COLO829 (cell line): ENCODE data around the gene ABCC12.

Experiments used
- DNase-seq: peaks from one replicate; pipeline ENCODE4 v3.0.0; 2012; ENCODE audit warnings: low spot score

The ABCC12 gene

DNA sequence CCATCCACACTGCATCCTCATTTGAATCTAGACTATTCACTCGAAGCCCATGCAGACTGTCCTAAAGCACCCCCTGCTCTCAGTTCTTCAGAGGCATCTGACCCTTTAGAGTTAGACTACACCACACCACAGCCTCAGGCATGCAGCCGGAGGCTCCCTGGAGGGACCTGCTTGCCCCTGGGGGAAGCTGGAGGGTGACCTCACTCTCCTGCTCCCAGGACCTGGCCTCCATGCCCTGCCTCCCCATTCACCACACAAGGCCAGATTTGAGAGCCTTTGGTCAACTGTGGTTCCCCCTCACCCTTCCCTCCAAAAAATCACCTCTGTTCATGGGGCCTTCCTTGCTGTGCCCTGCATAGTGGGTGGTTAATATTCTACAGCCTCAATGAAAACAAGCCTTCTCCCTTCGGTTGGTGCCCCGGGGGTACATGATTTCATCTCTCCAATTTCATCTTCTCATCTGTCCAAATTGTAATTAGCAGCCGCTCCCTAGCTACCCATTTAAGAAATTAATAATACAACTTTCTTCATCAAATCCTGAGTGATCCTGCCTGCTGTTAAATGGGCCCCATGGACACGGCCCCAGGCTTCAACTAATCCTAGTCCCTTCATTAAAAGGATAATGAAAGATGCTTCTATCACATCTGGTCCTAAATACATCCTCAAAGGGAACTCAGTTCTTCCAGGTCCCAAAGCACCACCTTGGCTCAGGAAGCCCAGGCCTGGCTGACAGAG is 24.4 kb downstream of the ABCC12 start:
- no peak for DNase-seq

DNA sequence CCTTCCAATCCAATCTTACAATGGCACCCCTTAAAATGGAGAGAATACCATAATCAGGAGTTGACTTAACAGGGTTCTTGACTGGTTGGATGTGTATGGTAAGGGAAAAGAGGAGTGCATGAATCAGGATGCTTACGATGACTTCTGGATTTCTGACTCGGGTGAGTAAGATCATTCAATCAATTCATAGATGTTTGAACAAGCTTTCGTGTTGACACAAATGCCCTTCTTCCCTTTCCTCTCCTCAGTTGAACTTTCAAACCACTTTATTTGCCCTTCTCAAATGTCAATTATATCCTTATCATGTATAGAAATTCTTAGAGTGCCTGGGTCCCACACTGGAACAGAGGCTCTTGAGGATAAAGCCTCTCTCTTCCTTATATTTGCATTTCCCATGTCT is 25.9 kb downstream of the ABCC12 start:
- DNase-seq, result no peak

DNA sequence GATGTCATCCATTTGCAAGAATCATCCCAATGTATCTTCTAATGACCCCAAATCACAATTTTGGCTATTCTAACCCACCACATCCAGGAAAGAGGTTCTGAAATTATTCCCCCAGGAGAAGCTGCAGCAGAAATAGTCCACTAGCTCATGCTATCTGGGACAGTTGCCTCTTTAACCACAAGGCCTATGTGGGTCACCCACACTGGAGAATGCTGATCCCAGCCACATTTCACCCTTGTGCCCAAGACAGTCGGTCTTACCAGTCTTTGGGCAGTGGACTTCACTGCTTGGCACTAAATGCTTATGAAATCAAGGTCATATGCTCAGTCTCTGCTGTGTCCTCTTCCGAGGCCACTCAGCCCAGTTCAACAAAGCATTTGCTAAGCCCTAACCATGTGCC is 27.0 kb downstream of the ABCC12 start:
- no peak for DNase-seq

DNA sequence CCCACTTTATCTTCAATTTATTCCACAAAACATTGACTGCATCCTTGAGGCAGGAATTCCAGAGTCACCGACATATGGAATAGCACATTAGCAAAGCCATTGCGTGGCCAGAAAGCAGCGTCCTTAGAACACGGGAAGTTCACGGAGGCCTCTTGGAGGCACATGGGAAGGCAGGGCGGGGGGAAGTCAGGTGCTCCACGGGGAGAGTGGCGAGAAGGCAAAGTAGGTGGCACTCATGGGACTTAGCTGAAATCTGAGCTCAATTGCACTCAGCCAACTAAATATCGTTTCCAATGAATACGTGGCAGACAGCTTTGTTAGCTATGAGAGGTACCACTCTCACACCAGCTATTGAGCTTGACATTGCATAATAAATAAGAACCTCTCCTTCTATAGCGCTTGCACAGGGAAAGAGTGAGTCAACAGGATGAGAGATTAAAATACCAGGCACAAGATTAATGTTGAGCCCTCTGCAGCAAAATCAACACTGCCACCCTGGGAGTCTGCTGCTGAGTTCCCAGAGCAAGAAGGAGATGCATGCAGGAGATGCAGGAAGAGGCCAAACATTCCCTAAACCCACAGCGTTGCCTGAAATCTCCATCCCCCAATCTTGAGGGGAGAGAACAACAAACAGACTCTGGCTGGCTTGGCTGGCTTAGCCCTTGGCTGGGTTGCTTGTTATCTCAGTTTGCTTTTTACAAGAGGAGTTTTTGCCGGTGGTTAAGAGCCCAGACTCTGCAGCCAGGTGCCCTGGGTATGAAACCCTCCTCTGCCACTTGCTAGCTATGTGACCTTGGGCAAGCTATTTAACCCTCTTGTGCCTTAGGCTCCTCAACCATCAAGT is 28.8 kb downstream of the ABCC12 start:
- peak; percentile 53 for DNase-seq

DNA sequence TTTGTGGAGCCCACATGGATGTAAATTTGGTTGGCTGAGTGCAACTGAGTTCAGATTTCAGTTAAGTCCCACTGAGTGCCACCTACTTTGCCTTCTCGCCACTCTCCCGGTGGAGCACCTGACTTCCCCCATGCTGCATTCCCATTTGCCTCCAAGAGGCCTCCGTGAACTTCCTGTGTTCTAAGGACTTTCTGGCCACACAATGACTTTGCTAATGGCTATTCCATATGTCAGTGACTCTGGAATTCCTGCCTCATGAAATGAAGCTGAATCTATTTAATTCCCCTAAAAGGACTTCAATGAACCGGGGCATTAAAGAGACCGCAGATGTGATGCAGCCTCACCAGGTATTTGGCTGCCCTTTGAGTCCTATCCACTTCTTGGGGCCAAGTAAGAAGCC is 29.9 kb downstream of the ABCC12 start:
- DNase-seq, result no peak

DNA sequence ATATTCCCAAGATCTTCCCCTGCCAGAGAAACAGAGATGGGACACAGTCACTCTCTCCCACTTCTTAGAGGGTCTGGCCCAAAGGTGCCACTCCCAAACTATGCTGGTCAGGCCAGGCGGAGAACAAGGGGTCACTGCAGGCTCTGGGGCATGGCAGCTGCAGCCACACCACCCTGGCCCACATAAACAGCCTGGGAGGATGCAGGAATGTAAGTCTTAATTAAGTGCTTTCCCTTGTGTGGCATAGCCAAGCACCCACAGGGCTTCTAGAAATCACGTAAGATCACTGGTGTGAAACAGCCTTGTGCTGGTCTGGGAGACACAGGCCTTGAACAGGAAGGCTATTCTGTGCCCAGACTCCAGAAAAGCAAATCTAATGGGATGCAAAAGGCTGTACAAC is 31.5 kb downstream of the ABCC12 start:
- no peak for DNase-seq

DNA sequence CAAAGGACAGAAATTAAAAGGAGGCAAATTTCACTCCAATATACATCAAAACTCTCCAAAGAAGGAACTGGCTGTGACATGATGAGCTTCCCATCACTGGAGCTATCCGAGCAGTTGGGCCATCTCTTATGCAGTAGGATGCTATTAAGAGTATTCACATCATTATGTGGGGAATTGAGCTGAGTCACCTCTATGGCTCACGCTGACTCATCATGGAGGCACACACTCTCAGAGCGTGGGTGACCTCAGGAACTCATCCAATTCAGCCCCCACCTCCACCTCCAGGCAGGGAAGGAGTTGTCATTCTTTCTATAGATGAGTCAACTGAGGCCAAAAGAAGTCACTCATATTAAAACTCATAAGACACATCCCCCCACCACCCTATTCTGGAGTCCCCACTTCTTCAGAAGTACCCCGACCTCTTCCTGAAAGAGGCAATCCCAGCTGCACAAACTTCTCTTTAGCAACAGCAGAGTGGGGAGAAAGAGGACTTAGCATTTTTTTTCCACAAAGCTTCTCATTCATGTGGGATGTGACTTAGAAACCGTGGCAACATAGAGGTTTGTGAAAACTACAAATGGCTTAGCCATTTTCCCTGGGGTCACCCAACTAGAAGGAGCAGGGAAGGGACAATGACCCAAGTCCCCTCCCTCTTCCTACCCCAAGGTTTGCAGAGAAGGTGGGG is 32.5 kb downstream of the ABCC12 start:
- DNase-seq, result peak; percentile 78

DNA sequence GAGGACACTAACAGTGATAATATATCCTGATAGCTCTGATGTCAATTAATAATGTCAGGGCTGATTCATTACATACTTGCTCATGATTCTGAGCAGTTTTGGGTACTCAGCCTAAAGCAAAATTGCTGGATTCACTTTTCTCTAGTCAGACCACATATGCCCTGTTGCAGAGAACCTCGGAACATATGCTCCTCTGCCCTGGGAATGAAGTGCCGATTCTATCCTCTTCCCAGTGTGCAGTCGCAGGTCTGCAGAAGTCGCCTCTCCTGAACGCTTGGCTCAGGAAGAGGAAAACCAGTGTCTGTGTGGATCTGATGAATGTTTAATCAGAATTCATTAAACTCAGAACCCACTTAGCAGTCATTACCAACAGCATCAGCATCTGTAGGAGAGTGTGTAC is 34.5 kb downstream of the ABCC12 start:
- DNase-seq, result no peak

DNA sequence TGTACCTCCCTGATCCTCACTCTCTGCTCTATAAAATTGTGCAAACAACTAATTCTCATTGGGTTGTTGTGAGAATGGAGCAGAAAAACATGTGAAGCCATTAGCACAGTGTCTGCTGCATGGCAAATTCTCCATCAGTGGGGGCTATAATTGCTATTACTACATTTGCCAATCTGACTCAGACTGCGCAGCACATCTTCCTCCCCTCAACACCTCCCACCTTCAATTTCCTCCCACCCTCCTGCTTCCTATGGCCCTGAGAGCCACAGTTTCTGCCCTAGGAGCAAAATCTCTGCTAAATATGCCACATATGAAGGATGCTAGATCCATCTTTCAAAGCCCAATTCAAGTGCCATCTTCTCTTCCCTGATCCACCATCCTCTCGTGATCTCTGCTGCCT is 37.0 kb downstream of the ABCC12 start:
- no peak for DNase-seq

DNA sequence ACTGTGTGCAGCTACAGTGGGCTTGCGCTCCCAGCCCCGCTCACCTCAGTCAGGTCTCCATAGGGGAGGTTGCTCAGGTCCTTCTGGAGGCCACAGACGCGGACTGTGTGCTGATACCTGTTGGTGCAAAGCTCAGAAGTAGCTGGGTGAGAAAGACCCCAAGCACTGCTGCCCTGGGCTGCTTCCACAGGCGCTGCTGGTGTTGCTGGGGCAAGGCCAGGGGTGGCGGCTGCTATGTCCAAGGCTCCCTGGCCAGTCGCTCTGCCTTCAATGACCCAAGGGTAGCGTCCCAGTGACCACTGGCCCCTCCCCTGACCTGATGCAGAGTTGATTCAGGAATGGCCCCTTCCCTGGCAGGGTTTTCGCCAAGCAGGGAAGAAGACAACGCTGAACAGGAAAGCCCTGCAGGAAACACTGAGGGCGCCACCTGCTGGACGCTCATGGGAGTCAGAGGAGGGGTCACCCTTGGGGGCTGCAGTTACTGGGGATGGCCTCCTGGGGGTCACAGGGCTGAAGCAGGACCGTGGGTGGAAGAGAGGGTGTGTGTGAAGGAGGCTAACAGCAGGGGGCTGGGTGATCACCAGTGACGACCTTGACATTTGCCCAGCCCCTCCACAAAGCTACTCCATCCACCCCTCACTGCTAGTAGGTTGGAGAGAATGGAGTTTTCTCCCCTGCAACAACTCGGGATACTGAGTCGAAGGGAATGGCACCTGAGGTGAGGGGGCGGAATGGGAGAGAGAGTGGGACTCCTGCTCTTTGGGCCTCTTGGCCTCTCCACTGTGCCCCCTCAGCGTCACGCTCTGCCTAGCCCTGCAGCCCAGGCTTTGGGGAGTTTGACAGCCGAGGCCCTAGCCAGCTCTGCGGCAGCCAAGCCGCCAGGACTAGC is 38.3 kb downstream of the ABCC12 start:
- DNase-seq, result peak; percentile 49

DNA sequence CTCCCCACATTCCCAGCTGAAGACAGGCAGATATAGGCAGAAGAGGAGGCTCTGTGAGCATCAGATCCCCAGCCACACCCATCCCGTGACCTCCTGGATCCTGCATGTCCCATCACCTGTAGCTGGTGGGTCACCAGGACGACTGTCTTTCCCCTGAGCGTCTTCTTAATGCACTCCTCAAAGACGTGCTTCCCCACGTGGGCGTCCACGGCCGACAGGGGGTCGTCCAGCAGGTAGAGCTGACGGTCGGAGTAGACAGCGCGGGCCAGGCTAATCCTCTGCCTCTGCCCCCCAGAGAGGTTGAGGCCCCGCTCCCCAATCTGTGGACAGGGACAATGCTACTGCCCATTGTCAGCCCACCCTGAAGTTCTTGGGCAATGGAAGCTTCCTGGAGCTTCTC is 40.5 kb downstream of the ABCC12 start:
- DNase-seq, result no peak

DNA sequence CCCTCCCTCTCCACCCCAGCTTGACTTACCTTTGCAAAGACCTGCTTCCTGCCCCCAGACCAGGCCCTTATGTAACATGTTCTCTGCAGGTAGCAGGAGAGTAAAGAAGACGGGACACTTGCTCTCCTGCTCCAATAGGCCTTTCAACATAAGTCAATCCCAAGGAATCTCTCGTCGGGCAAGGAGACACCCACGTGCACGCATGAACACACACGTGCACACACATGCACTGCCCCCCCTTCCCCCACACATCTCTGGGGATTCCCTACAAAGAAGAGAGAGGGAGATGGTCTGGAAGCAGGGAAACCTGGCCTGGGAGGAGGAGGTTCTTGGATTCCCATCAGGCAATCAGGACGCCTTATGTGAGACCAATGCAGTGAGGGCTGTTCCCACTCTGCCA is 41.4 kb downstream of the ABCC12 start:
- DNase-seq, result no peak

DNA sequence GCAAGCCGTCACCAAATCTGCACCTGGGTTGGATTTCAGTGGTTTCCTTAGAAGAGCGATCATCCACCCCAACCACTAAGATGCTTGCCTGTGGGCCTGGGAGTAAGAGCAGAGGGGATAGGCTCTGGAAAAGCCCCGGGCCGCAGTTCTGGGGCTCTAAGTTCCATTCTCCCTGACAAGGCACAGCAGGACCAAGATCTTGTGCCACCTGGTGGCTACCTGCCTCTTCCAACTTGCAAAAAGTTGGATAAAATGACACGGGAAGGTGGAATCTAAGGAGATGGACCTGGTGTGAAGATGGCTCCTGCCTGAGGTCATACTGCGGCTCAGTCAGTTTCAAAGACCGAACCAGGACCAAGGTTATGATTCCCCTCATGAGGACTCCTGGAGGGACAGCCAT is 42.3 kb downstream of the ABCC12 start:
- DNase-seq, result no peak

DNA sequence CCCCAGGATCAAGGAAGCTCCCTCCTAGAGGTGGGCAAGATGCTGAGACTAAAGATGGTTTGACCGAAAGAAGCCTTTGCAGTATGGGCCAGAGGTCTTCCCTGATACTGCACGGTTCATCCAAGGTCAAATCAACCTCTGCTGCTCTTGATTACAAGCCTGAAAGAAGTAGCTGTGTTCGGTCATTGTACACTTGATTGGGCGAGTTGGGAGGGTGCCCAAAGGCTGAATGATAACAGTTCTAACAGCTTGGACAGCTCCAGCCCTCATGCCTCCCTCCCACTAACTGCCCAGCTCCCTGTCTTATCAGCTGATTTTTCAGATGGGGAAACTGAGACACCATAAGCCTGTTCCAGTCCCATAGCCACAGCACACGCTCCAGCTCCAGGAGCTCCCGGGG is 42.8 kb downstream of the ABCC12 start:
- no peak for DNase-seq

DNA sequence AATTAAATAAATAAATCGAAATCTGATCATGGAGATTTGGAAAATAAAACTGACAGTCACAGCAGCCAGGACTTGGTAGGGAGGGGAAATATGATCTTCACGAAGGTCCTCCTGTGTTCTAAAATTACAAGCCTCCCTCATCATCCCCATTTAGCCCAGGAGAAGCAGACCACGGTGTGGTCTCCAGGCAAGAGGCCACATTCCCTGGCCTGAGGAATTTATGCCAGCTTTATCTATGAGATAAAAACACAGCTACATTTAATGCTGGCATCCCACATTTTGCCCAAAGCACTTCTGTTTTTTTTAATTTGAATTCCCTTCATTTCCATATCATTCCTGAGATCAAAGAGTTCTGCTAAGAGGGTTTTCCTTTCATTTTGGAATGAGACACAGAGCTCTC is 43.2 kb downstream of the ABCC12 start:
- no peak for DNase-seq

DNA sequence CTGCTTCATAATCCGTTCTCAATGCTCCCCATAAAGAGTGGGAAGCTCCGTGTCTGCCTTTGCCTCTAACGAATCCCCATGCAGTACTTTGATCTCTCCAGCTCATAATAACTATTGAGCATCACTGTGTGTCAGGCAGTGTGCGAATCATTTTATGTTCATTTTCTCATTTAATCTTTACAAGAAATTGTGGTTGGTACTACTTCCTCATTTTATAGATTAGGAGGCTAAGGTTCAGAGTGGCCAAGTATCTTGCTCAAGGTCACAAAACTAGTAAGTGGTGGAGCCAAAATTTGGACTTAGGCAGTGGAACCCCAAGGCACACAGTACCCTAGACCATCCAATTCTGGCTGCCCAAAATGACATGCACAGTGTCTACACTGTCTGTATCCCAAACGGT is 44.8 kb downstream of the ABCC12 start:
- DNase-seq, result no peak

DNA sequence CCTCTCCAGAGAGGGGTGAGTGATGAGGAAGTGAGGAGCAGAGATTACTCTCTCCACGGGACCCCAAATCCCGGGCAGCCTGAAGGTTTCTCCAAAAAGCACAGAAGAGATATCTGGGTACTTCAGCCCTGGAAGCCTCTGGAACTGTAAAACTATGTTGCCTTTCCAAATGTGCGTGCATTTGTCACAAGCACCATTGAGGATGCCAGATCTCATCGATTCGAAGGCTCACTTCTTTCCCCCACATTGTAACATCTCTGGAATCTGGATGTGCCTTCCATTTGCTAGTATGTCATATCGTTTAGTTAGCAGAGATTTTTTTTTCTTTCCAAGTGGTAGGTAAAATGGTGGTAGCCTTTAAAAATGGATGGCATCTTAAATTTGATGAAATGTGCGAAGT is 45.8 kb downstream of the ABCC12 start:
- DNase-seq, result no peak

DNA sequence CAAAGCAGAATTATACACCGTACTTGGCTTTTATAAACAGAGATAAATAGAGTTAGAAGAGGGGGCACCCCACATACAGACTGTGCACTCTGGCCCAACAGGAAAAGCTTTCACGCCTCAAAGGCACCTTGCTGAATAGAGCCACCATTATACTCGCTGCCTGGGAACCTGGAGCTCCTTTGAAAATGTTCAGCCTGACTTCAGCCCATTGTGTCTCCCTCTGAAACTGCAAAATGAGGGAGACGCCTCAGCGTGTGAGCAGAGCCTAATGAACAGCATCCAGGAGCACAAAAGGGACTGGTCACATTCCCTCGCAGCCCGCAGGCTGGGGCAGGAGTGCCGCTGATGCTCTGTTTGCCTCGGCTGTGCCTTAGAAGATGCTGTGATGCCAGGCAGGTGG is 46.3 kb downstream of the ABCC12 start:
- DNase-seq, result no peak

DNA sequence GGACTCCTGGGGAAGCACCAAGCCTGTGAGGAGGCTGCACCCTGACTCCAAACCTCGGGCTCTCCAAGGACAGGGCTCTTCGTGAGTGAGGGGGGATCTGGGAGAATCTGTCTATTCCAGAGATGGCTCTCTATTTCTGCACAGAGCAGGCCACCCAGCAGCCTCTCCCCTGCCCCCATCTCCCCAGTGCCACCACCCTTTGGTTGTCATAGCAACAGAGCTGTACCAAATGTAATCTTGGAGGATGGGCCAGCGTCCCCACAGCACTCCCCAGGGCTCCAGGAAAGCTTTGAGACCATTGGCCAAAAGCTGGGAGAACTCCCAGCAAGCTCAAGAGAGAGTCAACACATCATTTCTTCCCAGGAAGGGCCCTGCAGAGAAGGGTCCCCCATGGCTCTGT is 49.3 kb downstream of the ABCC12 start:
- no peak for DNase-seq
